22Rv1 (cell line): ENCODE measurements around the gene RELL1.

Experiments used
- H3K27ac ChIP-seq: fragments of 450-650 bp; 2 replicates; pipeline ENCODE4 v1.5.1; 2017
- ZFX ChIP-seq: fragments of 450-650 bp; IDR thresholded peaks from 2 replicates; pipeline ENCODE4 v1.6.1; 2017; ENCODE audit warnings: antibody characterized with exemption, borderline replicate concordance
- TF ChIP-seq, protein P1 (sequence below): fragments of 450-650 bp; IDR thresholded peaks from 2 replicates; pipeline ENCODE4 v1.5.1; 2017; ENCODE audit warnings: mild to moderate bottlenecking

The RELL1 gene

DNA sequence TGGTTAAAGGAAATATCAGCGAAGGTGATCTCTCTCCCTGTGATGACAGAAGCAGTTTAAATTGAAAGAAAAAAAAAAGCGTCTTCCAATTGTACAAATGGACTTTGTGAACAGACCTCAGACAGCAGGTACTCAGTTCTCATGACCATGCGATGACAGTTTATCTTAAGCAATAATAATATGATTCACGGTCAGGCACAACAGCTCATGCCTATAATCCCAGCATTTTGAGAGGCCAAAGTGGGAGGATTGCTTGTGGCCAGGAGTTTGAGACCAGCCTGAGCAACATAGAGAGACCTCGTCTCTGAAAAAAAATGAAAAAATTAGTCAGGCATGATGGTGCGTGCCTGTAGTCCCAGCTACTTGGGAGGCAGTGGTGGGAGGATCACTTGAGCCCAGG is 51.0 kb downstream of the RELL1 start:
- TF ChIP-seq, protein P1, sequence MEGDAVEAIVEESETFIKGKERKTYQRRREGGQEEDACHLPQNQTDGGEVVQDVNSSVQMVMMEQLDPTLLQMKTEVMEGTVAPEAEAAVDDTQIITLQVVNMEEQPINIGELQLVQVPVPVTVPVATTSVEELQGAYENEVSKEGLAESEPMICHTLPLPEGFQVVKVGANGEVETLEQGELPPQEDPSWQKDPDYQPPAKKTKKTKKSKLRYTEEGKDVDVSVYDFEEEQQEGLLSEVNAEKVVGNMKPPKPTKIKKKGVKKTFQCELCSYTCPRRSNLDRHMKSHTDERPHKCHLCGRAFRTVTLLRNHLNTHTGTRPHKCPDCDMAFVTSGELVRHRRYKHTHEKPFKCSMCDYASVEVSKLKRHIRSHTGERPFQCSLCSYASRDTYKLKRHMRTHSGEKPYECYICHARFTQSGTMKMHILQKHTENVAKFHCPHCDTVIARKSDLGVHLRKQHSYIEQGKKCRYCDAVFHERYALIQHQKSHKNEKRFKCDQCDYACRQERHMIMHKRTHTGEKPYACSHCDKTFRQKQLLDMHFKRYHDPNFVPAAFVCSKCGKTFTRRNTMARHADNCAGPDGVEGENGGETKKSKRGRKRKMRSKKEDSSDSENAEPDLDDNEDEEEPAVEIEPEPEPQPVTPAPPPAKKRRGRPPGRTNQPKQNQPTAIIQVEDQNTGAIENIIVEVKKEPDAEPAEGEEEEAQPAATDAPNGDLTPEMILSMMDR, result no peak
- no peak for TF ChIP-seq ZFX
- H3K27ac ChIP-seq, result no peak overlapping the region

DNA sequence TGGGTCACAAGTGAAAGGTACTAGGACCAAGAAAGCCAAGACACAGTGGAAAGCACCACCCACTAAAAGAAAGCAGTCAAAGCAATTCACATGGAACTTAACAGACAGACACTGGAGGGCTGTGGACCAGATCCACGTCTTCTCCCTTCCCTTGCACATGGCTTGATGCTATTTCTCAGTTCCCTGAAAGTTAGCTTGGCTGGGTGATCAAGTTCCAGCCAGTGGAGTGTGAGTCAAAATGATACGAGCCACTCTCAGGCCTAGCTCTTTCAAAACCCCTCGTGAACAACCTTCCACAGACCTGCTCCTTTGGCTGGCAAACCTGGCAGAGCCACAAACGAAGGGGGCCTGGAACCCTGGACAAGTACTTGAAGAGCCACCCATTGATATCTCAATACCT is 52.0 kb downstream of the RELL1 start:
- H3K27ac ChIP-seq, result no peak overlapping the region
- TF ChIP-seq, protein P1, result no peak
- no peak for TF ChIP-seq ZFX

DNA sequence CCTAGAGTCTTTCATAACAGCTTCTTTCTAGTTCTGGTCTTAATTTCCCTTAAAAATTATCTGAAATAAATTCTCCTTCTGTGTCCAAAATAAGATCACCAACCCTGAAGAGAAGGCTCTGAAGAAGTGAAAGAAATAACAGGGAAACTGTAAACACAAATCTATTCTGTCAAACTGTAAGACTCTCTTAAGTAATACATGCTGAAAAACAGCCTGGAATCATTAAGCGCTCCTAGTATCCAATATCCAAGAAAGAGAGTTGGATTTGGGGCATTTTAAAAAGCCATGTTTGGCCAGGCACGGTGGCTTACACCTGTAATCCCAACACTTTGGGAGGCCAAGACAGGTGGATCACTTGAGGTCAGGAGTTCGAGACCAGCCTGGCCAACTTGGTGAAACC is 53.3 kb downstream of the RELL1 start:
- no peak overlapping the region for H3K27ac ChIP-seq
- TF ChIP-seq ZFX, result no peak

DNA sequence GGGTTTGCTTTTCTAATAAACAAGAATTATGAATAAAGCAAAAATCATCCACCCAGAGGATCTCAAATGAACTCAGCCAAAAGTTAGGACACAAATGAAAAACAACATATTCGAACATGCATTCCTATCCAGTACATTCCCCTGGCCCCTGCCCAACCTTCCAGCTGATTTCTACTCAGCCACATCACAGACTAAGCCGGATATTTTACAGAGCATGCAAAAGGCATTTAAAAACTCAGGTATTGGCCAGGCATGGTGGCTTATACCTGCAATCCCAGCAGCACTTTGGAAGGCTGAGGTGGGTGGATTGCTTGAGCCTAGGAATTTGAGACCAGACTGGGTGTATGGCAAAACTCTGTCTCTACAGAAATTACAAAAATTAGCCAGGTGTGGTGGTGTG is 54.6 kb downstream of the RELL1 start:
- H3K27ac ChIP-seq, result no peak overlapping the region
- TF ChIP-seq, protein P1, result no peak
- TF ChIP-seq ZFX, result no peak

DNA sequence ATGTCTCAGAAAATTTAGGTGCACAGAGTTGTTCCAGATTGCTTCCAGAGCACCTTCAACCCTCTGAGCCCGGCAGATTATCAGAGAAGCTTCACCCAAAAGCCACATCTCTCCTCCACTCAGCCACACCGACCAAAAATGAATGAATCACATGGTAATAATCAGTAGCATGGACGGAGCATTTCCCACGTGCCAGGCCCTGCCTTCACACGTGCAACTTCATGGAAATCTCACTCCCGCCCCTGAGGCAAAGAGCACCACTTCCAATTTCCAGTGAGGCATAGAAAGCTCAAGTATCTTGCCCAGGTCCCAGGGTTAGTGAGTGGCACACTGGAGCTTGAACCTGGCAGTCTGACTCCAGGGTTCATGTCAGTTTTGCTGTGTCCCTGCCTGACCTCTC is 56.5 kb downstream of the RELL1 start:
- TF ChIP-seq ZFX, result no peak
- TF ChIP-seq, protein P1, result no peak
- H3K27ac ChIP-seq, result no peak overlapping the region

DNA sequence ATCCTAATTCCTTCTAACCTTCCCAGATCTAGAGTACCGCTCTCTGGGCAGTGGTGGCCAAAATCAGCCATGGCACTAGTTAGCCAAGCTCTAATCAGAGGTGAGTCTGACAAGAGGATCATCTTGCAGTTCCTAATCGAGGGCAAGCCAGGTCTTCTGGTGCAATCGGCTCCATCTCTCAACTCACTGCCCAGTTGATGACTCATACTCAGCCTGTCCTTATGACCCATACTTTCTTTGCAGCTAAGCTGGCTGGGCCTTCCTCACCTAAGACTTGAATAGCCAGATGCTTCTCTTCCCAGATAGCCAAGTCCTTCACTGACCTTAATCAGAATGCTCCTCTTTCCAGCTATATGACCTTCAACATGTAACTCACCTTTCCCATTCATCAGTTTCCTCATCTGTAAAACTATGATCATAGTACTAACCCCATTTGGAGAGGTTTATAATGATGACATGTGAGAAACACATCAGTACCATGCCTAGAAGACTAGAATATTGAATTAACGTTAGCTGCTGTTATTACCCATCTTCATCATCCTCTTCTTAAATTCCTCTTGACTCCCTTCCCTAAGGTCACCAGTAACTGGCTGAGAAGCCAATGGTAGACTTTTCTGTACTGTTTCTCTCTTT is 57.1 kb downstream of the RELL1 start:
- TF ChIP-seq, protein P1, result no peak
- no peak for TF ChIP-seq ZFX
- no peak overlapping the region for H3K27ac ChIP-seq

DNA sequence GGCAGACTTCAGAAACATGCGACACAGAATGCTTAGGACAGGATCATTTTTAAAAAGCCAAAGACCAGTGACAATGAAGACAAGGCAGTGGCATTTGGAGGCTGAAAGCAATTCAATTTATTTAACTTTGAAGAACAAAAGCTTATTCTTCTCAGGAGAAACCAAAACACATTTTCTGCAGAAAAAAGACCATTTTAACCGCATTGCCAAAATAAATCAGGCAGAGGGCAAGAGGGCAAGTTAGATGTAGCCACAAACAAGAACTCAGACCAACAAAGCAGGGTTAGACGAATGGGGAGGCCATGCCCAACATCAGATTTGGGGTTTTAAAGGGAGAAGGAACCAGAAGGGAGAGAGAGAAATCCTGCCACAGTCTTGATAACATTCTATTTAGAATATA is 58.9 kb downstream of the RELL1 start:
- no peak for TF ChIP-seq ZFX
- TF ChIP-seq, protein P1, result no peak
- H3K27ac ChIP-seq, result no peak overlapping the region

DNA sequence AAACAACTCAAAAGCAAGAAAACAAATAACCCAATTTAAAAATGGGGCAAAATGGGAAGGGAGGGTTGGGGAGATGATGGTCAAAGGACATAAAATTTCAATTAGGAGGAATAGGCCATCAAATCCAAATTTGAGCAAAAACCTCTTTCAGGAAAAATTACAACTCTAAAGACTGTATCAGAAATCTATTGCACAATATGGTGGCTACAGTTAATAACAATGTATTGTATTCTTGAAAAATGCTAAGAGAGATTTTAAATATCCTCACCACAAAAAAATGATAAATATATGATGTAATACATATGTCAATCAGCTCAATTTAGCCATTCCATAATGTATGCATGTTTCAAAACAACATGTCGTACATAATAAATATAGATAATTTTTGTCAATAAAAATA is 60.7 kb downstream of the RELL1 start:
- no peak overlapping the region for H3K27ac ChIP-seq
- TF ChIP-seq ZFX, result no peak
- TF ChIP-seq, protein P1, result no peak
